WI38 (cell line): Measurements from ENCODE around the gene NAT9.
A peak's percentile ranks its signal among the peaks of the same experiment; 100 is the strongest.

Source experiments
- H3K4me3 ChIP-seq: 2 replicates; pipeline ENCODE4 v1.5.1; 2011; ENCODE audit warnings: low read depth, mild to moderate bottlenecking, control low read depth, low read length
- CTCF ChIP-seq: IDR thresholded peaks from 2 replicates; pipeline ENCODE4 v1.5.1; 2012; ENCODE audit warnings: low read depth, mild to moderate bottlenecking, control low read depth, low read length

The NAT9 gene

GRCh38 chr17:74776044-74776962, at the start of gene NAT9:
Gene NAT9 (minus strand): TSS chr17:74776345. CDS start chr17:74775698, 647 bp downstream.
- H3K4me3 ChIP-seq = peak within 1 kb of the TSS; percentile 91
- no peak for TF ChIP-seq CTCF

GRCh38 chr17:74824961-74825627, 48.9 kb upstream of the NAT9 start:
- H3K4me3 ChIP-seq = no peak overlapping the region
- TF ChIP-seq CTCF = no peak

GRCh38 chr17:74822939-74823367, 46.8 kb upstream of the NAT9 start:
- no peak for TF ChIP-seq CTCF

DNA sequence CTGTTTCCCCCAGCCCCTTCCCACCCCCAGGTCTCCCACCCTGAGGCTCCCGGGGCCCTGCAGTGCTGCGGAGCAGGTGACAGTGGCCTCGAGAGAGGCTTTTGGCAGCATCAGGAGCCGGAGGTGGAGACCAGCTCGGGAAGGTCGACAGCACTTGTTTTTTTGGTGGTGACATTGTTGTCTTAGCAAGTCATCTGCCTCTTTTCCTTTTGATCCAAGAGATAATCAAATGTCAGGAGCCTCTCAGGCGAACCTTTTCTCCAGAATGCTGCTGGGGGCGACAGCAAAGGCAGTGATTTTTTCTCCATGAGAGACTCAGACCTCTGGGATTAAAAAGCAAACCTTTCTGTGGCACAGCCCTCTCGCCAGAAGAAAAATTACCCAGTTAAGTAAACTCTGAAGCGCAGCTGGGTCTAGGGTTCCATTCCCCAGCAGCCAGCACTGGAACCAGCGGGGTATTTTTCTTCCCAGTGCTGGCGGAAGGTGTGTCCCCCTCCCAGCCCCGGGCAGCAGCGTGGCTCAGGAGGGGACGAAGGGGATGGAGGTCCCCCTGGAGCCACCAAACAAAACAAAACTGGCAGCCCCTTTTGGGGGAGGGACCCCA, 46.3 kb upstream of the NAT9 start:
- H3K4me3 ChIP-seq = no peak overlapping the region
- TF ChIP-seq CTCF = no peak

More at GRCh38 chr17:74822939-74823367, 46.8 kb upstream of the NAT9 start:
- no peak overlapping the region for H3K4me3 ChIP-seq

DNA sequence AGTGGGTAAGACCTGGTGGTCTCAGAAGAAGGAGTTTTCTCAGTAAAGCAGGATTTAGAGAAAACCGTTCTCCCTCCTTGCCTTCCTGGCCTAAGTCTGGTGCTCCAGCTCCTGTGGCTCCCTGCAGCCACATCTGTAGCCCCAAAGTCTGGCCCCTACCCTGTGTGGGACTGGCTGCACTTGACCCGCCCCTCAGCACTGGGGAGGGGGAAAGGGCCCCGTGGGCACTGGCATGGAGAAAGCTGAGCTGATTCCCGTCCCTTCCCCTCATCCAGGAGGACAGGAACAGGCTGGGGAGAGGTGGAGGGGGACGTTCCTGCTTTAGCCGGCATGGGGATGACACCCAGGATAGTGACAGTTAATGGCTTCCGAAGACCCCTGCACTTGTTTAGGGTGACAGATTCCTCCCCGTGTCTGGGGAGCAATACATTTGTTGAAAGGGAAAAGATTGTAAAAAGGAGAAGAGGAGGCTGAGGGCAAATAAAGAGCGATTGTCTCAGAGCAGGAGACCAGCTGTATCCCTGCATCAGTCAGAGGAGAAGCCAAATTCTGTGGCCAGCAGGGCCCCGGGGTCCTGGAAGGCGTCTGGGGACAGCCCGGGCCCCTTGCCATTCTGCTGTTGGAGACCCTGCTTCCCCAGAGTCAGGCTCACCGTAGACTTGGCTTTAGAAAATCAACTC, 45.6 kb upstream of the NAT9 start:
- TF ChIP-seq CTCF = no peak
- H3K4me3 ChIP-seq = no peak overlapping the region

DNA sequence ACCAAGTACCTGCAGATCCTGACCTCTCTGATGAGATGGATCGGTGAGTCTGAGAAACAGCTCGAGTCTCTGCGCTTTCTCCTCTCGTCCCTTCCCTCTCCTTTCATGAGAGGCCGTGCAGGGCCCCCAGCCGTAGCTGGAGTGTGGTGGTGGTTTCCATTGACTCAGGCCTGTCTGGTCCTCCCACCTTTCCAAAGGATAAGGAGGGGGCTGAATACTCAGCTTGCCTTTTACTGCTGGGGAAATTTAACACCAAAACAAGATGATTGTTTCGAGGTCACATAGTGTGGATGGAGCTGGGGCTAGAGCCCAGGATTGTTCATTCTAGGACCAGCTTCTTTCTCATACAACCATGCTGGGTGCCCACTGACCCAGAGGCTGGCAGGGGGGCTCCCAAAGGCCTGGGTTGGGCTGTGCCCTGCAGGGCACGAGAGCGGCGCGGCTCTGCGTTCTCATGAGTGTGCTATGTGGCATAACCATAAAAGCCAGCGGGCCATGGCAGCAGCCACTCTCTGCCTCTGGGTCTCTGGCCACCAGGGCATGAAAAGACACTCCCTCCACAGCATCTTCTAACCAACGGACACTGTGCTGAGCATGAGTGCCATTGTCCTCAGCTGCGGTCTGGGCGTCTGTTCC, 43.8 kb upstream of the NAT9 start:
- TF ChIP-seq CTCF = no peak
- H3K4me3 ChIP-seq = no peak overlapping the region
